Astrocyte (in vitro differentiated cells and primary cell): ENCODE data around the gene MYOZ2.

ENCODE experiments used
- CTCF ChIP-seq: IDR thresholded peaks from 2 replicates; pipeline ENCODE4 v1.5.1; 2011; ENCODE audit warnings: low read depth, mild to moderate bottlenecking, inconsistent platforms, low read length, moderate library complexity; ENCODE audit not compliant: insufficient read depth
- EZH2 ChIP-seq: IDR thresholded peaks from 2 replicates; pipeline ENCODE4 v1.6.1; 2012; ENCODE audit warnings: mild to moderate bottlenecking, low read length, inconsistent platforms; ENCODE audit not compliant: insufficient read depth

- no peak for TF ChIP-seq EZH2
- TF ChIP-seq CTCF: no peak
Measured at GRCh38 chr4:119113033-119113655, 22.5 kb upstream of the MYOZ2 start.
